Activated CD4-positive, alpha-beta T cell treated with anti-CD3 and anti-CD28 coated beads, Interleukin-2, amount 50 U/mL, for 16 hours (primary cell): ENCODE data around the gene ATG7.
A peak's percentile ranks its signal among the peaks of the same experiment; 100 is the strongest.
"Not testable (repeated sequence)": the region's sequence is repeated elsewhere in the genome, so short reads cannot be mapped to it uniquely, and the experiment has no call there.

Source experiments
- DNase-seq: peaks from one replicate; pipeline ENCODE4 v3.0.0-alpha.2; 2020

The ATG7 gene

GRCh38 chr3:11302444-11302843, 30.2 kb downstream of the ATG7 start:
- DNase-seq: no peak

- DNase-seq: no peak
Observed at GRCh38 chr3:11304175-11304574, 32.0 kb downstream of the ATG7 start.

- DNase-seq: no peak
Observed at GRCh38 chr3:11305509-11305908, 33.3 kb downstream of the ATG7 start.

DNA sequence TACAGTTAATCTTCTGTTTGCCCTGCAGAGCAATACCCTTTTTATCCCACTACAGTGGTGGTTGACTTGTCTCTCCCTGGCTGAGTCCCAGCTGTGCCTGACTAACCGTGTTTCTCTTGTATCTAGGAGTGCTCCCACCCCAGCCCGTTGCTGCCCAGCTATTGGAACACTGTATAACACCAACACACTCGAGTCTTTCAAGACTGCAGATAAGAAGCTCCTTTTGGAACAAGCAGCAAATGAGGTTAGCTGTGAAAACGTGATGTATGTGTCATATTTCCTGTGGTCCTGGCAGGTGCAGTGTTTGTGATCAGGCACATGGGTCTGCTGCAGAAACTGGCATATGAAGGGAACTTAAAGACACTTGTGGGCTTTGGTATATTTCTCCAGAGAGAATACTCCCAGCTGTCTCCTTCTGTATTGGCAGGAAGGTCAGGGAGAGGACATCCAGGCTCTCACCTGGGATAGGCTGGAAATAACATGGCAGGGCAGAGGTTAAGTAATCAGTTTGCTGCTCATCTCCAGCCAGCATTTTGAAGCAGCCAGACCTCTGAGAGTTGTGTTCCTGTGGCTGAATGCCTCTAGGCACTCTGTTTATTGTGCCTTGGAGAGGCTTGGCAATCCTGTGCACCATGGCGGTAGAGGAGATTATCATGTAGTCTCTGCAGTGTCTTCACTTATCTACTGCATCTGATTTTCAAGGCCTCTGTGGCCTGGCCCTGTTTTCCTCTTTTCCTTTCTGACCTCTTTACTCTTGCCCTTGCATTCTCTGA, 34.8 kb downstream of the ATG7 start:
- DNase-seq: peak; percentile 76

- no peak for DNase-seq
Observed at GRCh38 chr3:11307830-11308432, 35.7 kb downstream of the ATG7 start.

DNA sequence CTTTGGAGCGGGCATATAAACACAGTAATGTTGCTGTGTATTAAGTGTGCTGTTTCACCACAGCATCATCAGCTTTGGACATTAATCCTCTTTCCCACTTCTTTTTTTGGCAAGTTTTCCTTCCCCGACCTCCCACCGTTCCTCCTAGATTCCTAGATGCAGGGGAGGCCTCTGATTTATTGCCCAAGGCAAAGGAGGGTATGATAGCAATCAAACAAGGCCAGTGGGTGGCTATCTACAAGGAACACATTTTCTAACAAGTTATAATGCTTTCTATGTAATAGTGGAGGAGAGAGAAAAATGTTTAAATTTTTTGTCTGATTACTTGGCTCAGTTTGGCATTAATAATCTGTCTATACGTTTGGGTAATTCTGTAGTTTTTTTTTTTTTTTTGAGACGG, 38.1 kb downstream of the ATG7 start:
- DNase-seq: no peak

DNA sequence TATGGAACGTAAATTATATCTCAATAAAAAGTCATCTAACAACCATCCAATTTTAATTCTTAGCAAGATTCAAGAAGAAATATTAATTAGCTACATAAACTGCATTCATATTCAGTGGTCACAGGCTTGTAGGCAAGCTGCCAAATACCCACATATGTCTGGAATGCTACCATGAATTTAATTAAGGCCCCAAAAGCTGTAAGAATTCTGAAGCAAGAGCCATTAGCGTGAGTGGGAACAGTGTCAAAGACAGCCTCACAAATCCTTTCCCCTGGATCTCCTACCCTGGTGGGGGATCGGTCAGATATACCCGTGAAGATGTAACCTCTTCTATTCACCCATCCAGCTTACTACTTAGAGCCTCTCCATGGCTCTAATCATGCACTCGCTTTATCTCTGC, 40.0 kb downstream of the ATG7 start:
- DNase-seq: no peak

- DNase-seq: no peak
Observed at GRCh38 chr3:11317300-11317699, 45.1 kb downstream of the ATG7 start.

DNA sequence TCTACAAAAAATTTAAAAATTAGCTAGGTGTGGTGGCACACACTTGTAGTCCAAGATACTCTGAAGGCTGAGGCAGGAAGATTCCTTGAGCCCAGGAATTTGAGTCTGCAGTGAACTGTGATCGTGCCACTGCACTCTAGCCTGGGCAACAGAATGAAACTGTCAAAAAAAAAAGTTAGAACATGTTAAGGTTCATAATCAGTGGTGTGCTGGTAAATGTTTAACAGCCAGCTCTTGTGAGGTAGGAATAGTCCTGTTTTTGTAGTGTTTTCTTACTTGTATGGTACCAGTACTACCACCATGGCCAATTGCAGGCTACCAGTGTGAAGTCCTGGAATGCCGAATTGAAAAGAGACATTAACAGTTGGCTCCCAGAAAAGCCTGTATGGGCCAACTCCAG, 50.7 kb downstream of the ATG7 start:
- no peak for DNase-seq

DNA sequence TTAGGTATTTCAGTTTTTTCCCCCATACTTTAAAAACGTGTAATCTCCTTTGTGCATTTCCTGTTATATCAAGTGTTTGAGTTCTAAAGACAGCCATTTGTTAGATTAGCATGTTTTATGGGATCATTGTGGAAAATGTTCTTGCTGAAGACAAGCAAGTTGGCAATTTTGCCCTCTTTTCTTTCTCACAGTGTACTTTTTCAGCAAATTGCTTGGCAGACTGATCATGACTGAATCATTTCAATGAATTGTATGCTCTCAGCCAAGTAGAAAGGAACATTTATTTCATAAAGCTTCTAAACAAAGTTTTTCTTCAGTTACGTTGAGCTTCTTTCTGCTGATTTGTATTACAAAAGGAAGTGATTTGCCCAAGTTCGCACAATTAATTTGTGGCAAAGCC, 51.6 kb downstream of the ATG7 start:
- no peak for DNase-seq

GRCh38 chr3:11327619-11328018, 55.4 kb downstream of the ATG7 start:
- no peak for DNase-seq

DNA sequence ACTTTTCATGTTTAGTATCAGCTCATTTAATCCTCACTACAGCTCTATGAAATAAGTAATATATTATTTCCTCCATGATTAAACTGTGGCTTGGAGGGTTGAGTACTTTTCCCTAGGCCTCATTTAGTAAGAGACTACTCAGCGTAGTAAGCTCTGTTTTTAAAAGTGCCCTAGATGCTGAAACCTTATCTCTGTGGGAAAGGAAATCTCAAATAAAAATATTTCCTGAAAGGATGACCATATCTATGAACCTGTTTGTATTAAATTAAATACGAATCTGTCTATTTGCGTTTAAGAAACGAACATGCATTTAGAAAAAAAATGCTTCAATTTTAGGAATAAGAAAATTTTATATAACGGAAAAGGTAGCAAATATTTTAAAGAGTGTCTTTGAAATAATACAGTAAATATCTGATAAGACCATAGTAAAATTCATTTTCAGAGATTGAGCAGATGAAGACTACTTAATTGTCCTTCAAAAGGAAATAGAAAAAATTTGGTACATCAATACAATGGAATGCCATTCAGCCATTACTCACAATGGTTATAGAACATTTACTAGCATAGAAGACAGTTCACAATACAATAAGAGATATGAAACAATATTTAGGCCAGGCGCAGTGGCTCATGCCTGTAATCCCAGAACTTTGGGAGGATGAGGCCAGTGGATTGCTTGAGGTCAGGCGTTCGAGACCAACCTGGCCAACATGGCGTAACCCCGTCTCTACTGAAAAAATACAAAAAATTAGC, 56.2 kb downstream of the ATG7 start:
- no peak for DNase-seq

DNA sequence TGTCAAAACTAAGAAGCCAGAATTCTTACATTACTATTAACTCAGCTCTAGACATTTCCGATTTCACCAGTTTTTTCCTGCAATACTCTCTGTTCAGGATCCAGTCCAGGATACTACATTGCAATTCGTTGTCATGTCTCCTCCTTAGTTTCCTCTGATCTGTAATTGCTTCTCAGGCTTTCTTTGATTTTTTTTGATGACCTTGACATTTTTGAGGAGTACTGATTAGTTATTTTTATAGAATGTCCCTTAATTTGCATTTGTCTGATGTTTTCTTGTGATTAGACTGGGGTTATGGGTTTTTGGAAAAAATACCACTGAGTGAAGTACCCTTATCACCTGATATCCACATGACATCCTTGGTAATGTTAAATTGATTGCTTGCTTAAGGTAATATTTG, 57.6 kb downstream of the ATG7 start:
- no peak for DNase-seq

GRCh38 chr3:11331101-11331500, 58.9 kb downstream of the ATG7 start:
- DNase-seq: peak; percentile 16

GRCh38 chr3:11335056-11335608, 62.9 kb downstream of the ATG7 start:
- DNase-seq: peak; percentile 63

DNA sequence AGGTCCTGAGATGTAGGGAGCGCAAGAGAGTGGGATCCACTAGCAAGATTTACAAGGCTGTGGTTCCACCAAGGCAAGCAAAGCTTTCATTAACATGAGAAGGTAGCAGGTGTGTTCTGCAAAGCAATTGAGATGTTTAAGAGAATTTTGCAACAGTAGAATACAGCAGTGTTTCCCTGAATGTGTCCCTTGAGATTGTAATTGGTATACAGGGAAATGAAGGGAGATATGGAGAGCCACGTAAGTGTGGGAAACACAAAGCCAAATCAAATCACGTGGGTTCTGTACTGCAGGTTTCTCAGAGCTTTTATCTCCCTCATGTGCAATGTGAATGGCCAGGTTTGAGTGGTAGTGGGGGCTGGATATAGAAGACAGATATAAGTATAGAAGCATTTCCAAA, 67.3 kb downstream of the ATG7 start:
- no peak for DNase-seq

DNA sequence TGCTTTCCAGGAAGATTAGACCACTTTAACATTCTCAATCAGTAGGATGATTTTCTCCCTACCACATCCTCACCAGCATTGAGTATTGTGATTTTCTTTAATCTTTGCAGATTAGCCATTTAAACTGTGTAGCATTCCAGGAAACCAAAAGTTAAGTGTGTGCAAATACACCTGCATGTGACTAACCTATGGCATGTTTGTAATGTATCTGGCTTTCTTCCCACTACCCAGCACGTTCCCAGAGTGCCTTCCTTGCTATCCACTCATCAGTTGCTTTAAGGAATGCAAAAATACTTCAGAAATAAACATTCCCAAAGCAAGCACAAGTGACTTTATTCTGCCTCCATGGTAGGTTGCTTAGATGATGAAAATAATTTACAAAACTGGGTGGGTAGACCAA, 74.2 kb downstream of the ATG7 start:
- no peak for DNase-seq

GRCh38 chr3:11348877-11349276, 76.7 kb downstream of the ATG7 start:
- not testable (repeated sequence) for DNase-seq

DNA sequence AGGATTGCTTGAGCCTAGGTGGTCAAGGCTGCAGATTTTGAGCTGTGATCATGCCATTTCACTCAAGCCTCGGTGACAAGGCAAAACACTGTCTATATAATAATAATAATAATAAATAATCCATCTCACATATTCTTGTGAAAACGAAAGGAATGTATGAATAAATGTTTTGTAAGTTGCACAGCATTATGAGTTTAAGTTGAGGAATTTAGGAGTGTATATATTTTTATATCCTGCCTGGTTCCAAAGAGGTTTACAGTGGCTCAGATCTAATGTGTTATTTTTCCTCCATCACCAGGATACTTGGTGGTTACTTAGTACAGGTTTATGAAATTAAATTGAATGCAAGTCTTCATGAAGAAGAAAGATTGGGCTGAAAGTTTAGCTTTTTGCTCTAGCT, 77.2 kb downstream of the ATG7 start:
- no peak for DNase-seq

DNA sequence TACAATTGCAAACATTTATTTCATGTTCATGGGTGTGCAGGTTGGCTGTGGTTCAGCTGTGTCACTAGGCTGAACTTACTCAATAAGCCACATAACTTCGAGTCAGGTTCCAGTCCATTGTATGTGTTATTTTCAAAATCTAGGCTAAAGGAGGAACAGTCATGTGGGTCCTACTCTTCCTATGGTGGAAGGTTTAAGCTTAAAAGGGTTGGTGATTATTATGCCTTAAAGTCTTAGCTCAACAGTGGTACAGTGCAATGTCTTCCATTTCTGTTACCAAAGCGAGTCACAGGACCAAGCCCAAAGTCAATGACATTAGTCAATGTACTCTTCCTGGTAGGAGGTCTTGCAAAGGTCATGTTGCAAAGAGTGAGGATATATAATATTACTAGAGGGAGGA, 78.2 kb downstream of the ATG7 start:
- DNase-seq: no peak

DNA sequence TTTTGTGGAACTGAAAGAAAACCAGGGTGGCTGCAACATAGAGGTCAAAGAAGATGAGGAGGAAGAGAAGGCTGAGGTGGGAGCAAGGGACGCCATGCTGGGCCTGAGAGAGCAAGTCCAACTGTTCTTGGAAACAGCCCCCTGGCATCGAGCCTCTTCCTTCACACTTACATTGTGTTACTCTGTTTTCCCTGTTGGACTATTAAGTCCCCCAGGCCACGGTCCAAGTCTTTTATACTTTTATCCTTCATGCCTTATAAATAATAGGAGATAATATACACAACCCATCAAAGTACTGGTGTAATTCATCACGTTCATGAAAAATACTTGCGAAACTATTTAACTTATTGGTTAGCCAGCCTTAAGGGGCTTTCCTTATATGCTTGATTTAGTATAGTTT, 79.3 kb downstream of the ATG7 start:
- DNase-seq: no peak

DNA sequence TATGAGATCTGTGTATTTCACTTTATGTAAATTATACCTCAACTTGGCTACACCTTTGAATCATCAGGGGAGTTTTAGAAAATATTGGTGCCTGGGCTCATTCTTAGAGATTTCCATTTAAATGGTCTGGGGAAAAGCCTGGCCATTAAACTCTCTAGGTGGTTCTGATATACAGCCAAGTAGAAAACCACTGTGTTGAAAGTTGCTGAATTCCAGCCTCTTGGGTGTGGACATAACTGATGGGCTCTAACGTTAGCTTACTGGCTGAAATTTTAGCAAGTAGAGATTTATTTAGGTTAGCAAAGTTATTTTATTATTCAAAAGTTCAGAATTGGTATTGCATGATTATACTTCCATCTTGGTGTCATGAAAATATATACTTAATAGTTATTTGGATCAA, 84.1 kb downstream of the ATG7 start:
- no peak for DNase-seq

DNA sequence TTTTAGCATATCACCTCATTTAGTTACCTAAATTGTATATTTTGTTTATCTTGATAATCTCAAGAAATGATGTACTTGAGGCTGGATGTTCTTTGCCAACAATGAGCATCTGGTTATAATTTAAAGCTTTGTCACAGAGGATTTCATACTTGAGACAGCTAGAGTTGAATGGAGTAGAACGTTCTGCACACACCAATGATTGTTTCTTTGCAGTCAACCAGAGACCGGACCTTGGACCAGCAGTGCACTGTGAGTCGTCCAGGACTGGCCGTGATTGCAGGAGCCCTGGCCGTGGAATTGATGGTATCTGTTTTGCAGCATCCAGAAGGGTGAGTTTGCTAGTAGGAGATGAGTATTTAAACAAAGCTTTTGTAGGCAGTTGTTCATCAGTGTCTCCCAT, 90.4 kb downstream of the ATG7 start:
- peak; percentile 15 for DNase-seq

DNA sequence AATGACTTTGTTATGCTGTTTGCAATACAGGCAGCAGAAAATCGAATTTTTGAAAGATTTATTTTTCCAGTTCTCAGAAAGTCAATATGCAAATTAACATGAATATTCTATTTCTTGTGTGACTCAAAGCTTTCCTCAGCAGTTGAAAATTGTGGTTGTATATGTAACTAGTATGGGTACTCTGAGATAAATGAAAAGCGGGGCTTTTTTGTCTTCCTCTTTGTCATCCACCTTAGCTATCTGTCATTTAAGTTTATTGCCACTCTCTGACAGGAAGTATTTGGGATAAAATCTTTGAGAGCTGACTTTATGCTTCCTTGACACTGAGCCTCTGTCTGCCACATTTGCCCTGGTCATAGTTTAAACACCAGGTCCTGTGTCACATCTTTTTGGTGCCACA, 91.5 kb downstream of the ATG7 start:
- DNase-seq: peak; percentile 69
